ENCODE measurements around the gene TMPRSS9.
A peak's percentile ranks its signal among the peaks of the same experiment; 100 is the strongest.
"Not testable (repeated sequence)": the region's sequence is repeated elsewhere in the genome, so short reads cannot be mapped to it uniquely, and the experiment has no call there.

Gene TMPRSS9

DNA sequence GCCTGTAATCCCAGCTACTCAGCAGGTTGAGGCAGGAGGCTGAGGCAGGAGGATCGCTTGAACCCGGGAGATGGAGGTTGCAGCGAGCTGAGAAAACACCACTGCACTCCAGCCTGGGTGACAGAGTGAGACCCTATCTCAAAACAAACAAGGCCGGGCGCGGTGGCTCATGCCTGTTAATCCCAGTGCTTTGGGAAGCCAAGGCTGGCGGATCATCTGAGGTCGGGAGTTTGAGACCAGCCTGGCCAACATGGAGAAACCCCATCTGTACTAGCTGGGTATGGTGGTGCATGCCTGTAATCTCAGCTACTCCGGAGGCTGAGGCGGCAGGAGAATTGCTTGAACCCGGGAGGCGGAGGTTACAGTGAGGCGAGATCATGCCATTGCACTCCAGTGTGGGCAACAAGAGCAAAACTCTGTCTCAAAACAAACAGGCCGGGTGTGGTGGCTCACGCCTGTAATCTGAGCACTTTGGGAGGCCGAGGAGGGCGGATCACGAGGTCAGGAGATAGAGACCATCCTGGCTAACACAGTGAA, 35.3 kb downstream of the TMPRSS9 start:
- not testable (repeated sequence) for DNase-seq

DNA sequence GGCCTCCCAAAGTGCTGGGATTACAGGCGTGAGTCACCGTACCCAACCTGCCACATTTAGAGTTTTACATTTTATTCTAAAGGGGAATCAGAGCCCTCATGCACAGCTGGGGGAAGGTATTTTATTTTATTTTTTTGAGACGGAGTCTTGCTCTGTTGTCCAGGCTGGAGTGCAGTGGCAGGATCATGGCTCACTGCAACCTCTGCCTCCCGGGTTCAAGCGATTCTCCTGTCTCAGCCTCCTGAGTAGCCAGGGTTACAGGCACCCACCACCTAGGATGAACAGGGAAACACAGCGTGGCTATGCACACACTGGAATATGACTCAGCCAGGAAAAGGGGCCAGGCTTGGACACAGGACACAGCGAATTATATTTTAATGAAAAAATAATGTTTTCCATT, 37.1 kb downstream of the TMPRSS9 start:
- peak; percentile 20 for DNase-seq

DNA sequence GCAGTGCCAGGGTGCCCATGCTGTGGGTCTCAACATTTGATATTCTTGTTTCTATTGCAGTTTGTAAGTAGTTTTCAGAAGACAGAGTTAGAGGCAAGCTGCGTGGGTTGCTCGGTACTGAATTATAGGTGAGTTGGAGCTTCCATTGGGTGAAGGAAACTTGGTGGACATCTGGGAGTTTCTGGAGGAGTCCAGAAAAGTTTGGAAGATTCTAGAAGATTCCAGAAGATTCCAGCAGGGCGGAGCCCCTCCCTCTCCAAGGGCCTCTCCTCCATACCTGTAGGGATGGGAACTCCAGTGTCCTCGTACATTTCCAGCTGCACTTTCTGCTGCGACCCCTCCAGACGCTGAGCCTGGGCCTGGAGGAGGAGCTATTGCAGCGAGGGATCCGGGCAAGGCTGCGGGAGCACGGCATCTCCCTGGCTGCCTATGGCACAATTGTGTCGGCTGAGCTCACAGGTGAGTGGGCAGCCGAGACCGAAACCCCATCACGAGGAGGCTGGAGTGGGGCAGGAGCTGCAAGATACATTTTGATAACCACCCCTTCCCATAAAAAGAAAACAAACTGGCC, 38.8 kb downstream of the TMPRSS9 start:
- DNase-seq = no peak

DNA sequence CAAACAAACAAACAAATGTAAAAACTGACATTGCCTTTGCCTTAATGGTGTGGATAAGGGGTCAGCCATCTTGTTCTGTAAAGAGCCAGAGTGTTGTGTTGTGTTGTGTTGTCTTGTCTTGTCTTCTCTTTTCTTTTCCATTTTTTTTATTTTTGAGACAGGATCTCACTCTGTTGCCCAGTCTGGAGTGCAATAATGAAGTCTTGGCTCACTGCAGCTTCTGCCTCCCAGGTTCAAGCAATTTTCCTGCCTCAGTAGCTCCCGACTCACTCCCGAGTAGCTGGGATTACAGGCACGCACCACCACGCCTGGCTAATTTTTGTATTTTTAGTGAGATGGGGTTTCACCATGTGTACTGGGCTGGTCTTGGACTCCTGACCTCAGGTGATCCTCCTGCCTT, 39.5 kb downstream of the TMPRSS9 start:
- DNase-seq = no peak

DNA sequence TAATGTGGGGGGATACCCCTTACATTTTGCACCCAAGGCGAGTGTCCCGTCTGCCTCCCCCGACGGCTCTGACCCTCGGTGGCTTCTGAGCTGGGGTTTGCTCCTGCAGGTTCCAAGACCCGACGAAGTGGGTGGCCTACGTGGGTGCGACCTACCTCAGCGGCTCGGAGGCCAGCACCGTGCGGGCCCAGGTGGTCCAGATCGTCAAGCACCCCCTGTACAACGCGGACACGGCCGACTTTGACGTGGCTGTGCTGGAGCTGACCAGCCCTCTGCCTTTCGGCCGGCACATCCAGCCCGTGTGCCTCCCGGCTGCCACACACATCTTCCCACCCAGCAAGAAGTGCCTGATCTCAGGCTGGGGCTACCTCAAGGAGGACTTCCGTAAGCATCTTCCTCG, 48.2 kb downstream of the TMPRSS9 start:
- DNase-seq = no peak

DNA sequence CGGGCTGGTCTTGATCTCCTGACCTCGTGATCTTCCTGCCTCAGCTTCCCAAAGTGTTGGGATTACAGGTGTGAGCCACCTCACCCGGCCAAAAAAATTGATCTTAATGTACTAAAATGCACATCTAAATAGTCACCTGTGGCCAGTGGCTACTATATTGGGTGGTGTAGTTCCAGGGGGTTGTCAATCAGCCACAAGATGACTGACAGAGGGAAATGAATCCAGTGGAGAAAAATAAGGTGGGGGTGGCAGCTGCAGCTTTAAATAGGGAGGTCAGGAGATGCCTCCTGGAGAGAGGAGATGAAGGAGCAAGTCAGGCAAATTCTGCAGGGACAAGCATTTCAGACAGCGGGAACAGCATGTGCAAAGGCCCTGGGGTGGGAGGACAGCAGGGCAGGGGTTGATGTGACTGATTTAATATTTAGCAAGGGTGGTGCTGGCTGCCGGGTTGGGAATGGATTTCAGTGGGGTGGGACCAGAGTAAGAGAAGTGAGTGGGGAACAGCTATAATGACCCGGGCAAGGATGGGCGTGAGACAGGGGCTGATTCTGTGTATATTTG, 49.4 kb downstream of the TMPRSS9 start:
- no peak for DNase-seq

DNA sequence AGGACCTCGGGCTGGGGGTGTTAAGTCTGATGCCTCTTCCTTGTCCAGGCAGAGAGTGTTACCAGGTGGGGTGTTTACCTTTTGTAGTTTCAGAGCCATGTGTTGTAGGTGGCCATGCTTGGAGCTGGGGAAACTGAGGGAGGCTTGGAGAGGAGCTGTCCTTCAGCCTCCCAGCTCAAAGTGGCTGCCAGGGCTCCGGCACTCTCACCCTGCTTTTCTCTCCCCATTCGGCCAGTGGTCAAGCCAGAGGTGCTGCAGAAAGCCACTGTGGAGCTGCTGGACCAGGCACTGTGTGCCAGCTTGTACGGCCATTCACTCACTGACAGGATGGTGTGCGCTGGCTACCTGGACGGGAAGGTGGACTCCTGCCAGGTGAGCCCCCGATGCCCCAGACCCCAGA, 50.0 kb downstream of the TMPRSS9 start:
- DNase-seq = no peak

DNA sequence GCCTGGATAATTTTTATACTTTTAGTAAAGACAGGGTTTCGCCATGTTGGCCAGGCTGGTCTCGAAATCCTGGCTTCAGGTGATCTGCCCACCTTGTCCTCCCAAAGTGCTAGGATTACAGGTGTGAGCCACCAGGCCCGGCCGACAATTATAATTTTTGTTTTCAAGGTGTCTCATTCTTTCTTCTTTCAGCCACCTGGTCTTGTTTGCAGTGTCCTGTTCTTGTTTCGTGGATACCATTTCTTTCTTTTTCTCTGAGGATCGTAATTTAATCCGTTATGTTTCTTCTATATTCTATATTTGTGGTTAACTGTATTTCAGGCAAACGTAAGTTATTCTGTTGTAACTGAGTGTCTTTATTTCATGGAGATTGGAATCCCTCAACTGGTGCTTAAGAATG, 51.6 kb downstream of the TMPRSS9 start:
- no peak for DNase-seq

DNA sequence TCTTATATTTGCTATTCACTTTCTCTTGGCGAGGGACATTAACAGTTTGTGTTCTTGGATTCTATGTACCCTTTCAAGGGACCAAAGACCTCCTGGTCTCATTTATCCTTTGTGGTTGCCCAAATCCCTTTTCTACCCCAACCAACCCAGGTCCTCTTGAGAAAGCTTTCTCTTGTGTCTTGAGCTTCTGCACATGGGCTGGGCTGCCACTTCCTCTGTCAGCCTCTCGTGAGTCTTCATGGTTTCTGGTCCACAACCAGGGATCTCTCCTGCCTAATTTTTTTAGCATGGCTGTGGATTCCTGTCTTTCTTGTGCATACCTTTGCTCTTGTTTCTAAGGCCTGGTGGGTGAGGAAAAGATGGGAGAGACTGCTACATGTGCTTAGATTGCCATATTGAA, 52.4 kb downstream of the TMPRSS9 start:
- DNase-seq = peak; percentile 77

DNA sequence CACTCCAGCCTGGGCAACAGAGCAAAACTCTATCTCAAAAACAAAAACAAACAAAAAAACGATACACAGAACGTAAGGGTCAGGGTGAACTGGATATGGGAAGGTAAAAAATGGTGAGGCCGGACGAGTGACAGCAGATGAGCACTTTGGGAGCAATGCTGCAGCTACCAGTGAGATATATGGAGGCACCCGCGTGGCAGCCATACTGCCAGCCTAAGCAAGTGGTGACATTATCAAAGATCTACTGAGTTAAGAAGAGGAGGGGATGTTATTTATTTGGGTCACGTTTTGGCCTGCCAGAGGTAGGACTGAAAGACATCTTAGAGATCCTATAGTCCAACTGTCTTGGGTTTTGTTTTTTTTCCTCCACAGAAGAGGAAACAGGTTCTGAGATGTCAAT, 53.1 kb downstream of the TMPRSS9 start:
- no peak for DNase-seq

DNA sequence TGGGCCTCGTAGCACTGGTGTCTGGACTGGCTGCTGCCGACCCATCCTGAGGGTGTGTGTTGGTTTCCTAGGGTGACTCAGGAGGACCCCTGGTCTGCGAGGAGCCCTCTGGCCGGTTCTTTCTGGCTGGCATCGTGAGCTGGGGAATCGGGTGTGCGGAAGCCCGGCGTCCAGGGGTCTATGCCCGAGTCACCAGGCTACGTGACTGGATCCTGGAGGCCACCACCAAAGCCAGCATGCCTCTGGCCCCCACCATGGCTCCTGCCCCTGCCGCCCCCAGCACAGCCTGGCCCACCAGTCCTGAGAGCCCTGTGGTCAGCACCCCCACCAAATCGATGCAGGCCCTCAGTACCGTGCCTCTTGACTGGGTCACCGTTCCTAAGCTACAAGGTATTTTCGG, 53.6 kb downstream of the TMPRSS9 start:
- DNase-seq = no peak

DNA sequence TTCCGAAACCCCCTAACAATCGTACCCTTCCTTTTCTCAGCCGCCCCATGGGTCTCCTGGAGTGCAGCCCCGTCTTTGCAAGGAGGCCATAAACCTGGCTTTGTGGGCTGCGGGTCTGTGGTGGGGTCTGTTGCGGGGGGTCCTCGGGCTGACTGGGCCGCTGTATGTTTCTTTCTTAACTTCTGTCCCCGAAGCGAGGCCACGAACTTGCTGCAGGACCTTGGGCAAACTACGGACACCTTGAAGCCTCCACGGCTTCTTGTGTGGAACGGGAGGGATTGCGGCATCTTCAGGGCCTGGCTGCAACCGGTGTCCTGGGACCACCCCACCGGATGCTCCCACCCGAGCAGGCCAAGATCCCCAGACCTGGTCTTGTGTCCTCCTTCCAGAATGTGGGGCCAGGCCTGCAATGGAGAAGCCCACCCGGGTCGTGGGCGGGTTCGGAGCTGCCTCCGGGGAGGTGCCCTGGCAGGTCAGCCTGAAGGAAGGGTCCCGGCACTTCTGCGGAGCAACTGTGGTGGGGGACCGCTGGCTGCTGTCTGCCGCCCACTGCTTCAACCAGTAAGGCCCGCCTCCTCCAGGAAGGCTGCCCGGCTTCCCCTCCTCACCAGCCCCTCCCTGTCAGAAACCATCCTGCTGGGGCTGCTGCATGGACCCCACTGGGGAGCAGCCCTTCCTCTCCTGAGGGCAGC, 55.4 kb downstream of the TMPRSS9 start:
- DNase-seq = no peak

DNA sequence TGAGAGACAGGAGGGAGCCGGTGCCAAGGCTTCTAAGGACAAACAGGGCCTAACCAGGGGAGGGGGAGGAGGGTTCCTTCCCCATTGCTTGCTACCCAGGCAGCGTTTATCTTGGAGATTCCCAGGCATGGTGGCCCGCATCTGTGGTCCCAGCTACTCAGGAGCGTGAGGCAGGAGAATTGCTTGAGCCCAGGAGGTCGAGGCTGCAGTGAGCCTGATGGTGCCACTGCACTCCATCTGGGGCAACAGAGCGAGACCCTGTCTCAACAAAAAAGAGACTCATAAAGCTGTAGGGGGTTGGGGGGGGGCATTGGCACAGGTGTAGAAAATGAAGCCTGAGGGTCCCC, 55.9 kb downstream of the TMPRSS9 start:
- DNase-seq = no peak

DNA sequence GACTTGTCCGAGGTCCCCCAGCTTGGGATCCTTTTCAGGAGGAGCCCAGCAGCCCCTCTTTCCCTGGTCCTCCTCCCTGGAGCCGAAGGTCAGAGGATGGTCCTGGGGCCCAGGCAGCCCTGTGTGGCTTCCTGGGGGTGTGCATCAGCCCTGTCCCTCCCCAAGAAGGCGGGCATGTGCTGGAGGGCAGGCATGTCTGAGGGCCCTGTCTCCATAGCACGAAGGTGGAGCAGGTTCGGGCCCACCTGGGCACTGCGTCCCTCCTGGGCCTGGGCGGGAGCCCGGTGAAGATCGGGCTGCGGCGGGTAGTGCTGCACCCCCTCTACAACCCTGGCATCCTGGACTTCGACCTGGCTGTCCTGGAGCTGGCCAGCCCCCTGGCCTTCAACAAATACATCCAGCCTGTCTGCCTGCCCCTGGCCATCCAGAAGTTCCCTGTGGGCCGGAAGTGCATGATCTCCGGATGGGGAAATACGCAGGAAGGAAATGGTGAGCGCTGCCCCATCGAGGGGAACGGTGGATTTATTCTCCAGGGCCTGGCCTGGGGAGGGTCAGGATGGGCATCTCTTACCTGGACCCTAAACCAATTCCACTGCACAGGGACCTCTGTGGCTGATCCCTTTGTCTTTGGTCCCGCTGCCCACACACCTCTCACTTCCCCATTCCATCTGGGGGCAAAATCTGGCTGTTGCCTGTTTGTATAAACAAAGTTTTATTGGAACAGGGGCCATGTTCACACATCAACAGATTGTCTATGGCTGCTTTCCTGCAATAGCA, 56.4 kb downstream of the TMPRSS9 start:
- DNase-seq = peak; percentile 46

DNA sequence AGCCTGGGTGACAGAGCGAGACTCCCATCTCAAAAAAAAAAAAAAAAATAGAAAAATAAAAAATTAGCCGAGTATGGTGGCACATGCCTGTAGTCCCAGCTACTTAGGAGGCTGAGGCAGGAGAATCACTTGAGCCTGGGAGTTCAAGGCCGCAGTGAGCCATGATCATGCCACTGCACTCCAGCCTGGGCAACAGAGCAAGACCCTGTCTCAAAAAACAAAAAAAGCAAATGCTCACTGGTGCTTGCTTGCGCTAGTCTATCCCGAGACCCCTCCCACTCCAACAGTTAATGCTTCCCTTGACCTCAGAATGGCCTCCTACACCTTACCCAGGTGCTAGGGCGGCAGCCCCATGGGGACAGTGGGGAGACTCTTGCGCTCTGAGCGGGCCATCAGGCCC, 57.4 kb downstream of the TMPRSS9 start:
- not testable (repeated sequence) for DNase-seq

DNA sequence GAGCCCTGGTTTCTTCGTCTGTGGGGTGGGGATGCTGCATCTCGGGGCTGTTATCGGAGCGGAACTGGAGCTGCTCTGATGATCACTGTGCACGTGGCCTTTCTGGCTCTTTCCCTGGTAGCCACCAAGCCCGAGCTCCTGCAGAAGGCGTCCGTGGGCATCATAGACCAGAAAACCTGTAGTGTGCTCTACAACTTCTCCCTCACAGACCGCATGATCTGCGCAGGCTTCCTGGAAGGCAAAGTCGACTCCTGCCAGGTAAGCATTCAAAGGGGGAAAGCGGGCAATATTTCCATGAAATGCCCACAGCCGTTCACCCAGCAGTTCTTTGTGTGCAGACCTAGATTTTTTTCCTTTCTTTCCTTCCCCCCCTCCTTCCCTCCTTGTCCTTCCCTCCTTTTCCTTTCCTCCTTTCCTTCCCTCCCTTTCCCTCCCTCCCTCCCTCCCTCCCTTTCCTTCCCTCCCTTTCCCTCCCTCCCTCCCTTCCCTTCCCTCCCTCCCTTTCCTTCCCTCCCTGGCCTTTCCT, 57.9 kb downstream of the TMPRSS9 start:
- DNase-seq = no peak

DNA sequence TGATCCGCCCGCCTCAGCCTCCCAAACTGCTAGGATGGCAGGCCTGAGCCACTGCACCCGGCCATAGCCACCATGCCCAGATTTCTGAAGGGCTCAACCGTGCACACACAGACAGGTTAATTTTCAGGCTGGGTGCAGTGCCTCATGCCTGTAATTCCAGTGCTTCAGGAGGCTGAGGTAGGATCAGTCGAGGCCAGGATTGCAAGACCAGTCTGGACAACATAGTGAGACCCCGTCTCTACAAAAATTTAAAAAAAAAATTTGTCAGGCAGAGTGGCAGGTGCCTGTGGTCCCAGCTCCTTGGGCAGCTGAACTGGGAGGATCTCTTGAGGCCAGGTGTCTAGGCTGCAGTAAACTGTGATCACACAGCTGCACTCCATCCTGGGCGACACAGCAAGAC, 59.7 kb downstream of the TMPRSS9 start:
- no peak for DNase-seq

DNA sequence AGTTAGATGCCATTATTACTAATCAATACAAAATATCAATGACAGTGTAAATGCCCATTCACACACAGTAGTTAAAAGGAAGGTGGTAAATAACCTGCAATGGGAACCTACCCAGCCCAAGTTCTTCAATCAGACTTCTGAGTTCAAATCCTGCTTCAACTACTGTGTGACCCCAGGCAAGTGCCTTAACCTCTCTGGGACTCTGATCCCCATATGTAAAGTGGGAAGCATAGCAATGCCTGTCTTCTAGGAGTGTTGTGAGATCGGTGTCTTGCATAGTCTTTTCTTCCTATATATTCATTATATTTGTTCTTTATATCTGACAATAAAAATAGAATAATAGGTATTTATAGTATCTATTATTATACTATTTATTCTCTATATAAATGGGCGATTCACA, 60.4 kb downstream of the TMPRSS9 start:
- no peak for DNase-seq

DNA sequence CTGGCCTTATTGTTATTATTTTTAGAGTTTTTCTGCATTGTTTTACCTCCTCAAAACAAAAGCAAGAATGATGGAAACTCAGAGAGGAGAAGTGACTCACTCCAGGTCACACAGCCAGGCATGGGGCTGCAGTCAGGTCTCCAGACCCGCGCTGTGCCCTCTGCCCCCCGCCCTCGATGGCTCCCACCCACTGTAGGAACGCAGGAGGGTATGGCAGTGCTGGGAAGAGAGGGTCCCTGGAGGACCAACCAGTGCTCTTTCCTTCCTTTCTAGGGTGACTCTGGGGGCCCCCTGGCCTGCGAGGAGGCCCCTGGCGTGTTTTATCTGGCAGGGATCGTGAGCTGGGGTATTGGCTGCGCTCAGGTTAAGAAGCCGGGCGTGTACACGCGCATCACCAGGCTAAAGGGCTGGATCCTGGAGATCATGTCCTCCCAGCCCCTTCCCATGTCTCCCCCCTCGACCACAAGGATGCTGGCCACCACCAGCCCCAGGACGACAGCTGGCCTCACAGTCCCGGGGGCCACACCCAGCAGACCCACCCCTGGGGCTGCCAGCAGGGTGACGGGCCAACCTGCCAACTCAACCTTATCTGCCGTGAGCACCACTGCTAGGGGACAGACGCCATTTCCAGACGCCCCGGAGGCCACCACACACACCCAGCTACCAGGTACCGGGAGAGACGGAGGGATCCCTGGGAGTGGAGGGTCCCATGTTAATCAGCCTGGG, 61.7 kb downstream of the TMPRSS9 start:
- no peak for DNase-seq

DNA sequence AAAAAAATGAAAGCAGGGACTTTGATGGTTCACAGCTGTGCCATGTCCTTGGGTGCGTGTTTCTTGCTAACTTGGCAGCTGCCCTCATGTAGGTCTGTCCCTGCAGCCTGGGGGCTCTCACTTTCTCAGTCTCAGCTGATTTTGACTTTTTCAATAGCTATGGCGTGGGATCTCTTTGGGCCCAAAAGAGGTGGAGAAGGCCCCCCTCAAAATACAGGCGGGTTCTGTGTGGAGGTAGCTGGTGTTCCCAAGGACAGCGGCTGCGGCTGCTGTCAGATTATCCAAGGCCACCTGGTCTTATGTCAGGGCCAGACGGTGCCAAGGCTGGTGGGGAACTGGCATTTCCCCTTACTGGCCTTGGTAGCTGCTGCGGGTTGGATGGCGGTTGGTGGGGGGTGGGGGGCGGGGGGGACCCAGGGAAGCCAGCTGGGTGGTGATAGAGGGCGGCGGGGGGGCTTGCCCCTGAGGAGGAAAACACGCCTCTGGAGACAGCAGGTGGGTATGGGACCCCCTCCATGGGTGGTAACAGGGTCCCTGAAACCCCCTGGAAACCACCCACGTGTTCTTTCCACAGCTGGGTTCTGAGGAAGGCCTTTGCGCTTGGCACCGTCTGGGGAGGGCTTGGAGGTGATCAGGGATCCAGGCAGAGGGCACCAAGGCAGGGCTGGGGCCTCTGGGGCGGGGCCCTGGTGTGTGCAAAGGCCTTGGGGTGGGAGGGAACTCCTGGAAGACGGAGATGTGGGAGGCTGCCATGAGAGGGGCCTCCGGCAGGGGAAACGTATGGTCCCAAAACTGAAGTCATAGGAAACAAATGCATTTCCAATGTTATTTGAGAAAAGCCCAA, 63.2 kb downstream of the TMPRSS9 start:
- peak; percentile 22 for DNase-seq

DNA sequence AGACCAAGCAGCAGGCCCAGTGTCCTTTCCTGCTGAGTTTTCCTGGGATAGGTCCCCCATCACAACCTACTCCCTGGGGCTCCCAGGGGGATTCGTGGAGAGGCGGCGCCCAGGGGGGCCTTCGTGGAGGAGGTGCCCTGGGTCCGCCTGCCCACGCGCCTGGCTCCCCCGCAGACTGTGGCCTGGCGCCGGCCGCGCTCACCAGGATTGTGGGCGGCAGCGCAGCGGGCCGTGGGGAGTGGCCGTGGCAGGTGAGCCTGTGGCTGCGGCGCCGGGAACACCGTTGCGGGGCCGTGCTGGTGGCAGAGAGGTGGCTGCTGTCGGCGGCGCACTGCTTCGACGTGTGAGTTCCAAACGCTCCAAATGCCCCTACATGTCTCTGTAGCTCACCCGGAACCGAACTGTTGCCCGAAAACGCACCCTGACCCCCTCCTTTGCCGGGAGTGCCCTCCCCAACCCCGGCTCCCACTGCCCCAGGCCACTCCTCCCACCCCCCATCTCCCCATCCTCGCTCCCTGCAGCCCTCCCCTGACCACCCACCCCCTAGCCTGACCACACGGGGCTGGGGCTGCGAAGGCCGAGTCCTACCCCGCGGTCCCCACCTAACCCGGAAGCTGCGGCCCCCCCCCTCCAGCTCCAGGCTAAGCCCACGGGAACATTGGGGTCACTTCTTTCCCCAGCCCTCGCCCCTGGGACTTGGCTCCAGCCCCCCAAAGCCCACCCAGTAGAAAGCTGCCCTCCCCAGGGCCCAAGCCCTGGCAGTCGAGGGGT, 64.0 kb downstream of the TMPRSS9 start:
- no peak for DNase-seq

Measured in MV-4-11 (cell line).